SK-N-MC (cell line): ENCODE data around the gene RBP2.

Experiments used
- EZH2 ChIP-seq: fragments of 200-600 bp; sonication (generic); IDR thresholded peaks from one replicate; pipeline ENCODE4 v1.6.1; 2017; ENCODE audit warnings: antibody characterized with exemption
- POLR2AphosphoS5 ChIP-seq: IDR thresholded peaks from 2 replicates; pipeline ENCODE4 v1.6.1; 2012; ENCODE audit warnings: mild to moderate bottlenecking, low read depth, low read length, borderline replicate concordance

DNA sequence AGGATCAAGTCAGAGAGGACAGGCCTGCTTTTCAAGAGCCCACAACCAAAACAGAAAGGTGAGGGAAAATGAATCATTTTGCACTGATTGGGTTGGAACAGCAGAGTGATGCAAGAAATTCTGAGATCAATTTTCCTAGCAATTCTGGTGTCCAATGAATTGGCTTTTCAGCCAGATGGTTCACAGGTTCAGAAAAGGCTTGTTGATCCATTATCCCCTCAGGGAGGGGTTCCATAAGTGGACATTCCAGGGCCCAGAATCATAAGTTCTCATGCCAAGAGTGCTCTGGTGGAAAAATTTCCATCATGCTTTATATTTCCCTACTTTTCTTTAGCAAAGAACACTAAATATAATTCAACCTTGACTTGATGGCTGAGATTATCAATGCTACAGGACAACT, 16.2 kb downstream of the RBP2 start:
- TF ChIP-seq EZH2 (no peak), POLR2AphosphoS5 (no peak)
